MM.1S (cell line): Measurements from ENCODE around the gene ZNF653.

ENCODE experiments used
- DNase-seq: peaks from one replicate; pipeline ENCODE4 v3.0.0-alpha.2; 2015
- H2AFZ ChIP-seq: fragments of 300-600 bp; sonication (generic); 2 replicates; pipeline ENCODE4 v1.6.0; 2016; ENCODE audit warnings: antibody characterized with exemption, low read length
- H3F3A ChIP-seq: fragments of 300-600 bp; sonication (generic); 2 replicates; pipeline ENCODE4 v1.6.1; 2016; ENCODE audit warnings: mild to moderate bottlenecking, antibody characterized with exemption, low read length, moderate library complexity, mixed read lengths; ENCODE audit not compliant: insufficient read depth
- H3K27ac ChIP-seq: fragments of 300-600 bp; sonication (generic); 2 replicates; pipeline ENCODE4 v1.5.1; 2016; ENCODE audit warnings: mild to moderate bottlenecking, low read length
- H3K27me3 ChIP-seq: fragments of 300-600 bp; sonication (generic); replicated peaks from 2 replicates; pipeline ENCODE4 v1.6.0; 2016; ENCODE audit warnings: low read length; ENCODE audit not compliant: insufficient read depth
- H3K36me3 ChIP-seq: fragments of 300-600 bp; sonication (generic); replicated peaks from 2 replicates; pipeline ENCODE4 v1.6.1; 2016; ENCODE audit warnings: mild to moderate bottlenecking, low read length, mixed read lengths; ENCODE audit not compliant: insufficient read depth
- H3K4me1 ChIP-seq: fragments of 300-600 bp; sonication (generic); 2 replicates; pipeline ENCODE4 v1.6.1; 2016; ENCODE audit warnings: low read length, mixed read lengths
- H3K4me2 ChIP-seq: fragments of 300-600 bp; sonication (generic); 2 replicates; pipeline ENCODE4 v1.6.0; 2016; ENCODE audit warnings: low read depth, low read length
- H3K4me3 ChIP-seq: fragments of 300-600 bp; sonication (generic); 2 replicates; pipeline ENCODE4 v1.5.1; 2016; ENCODE audit warnings: low read length, mixed read lengths
- H3K79me2 ChIP-seq: fragments of 300-600 bp; sonication (generic); 2 replicates; pipeline ENCODE4 v1.6.1; 2016; ENCODE audit warnings: mixed run types, low read length, mixed read lengths
- H3K9ac ChIP-seq: fragments of 300-600 bp; sonication (generic); 2 replicates; pipeline ENCODE4 v1.6.1; 2016; ENCODE audit warnings: low read length, mixed read lengths
- H3K9me2 ChIP-seq: fragments of 300-600 bp; sonication (generic); replicated peaks from 2 replicates; pipeline ENCODE4 v1.6.1; 2016; ENCODE audit warnings: mild to moderate bottlenecking, low read length, mixed read lengths; ENCODE audit not compliant: insufficient read depth
- H3K9me3 ChIP-seq: fragments of 300-600 bp; sonication (generic); replicated peaks from 2 replicates; pipeline ENCODE4 v1.6.1; 2016; ENCODE audit warnings: mild to moderate bottlenecking, low read length, mixed read lengths; ENCODE audit not compliant: insufficient read depth
- H4K20me1 ChIP-seq: fragments of 300-600 bp; sonication (generic); 2 replicates; pipeline ENCODE4 v1.6.1; 2016; ENCODE audit warnings: mild to moderate bottlenecking, low read length, moderate library complexity, mixed read lengths; ENCODE audit not compliant: insufficient read depth
- EZH2 ChIP-seq: fragments of 300-600 bp; sonication (generic); optimal IDR thresholded peaks from 2 replicates; pipeline ENCODE3; 2017; ENCODE audit warnings: low read depth, mild to moderate bottlenecking, antibody characterized with exemption, low read length, mixed read lengths
- EZH2phosphoT487 ChIP-seq: fragments of 300-600 bp; sonication (generic); IDR thresholded peaks from 2 replicates; pipeline ENCODE4 v1.6.1; 2018; ENCODE audit warnings: antibody characterized with exemption, low read length
- TF ChIP-seq, protein P1 (sequence below): fragments of 300-600 bp; sonication (generic); IDR thresholded peaks from 2 replicates; pipeline ENCODE4 v1.5.1; 2016; ENCODE audit warnings: antibody characterized with exemption, low read length, mixed read lengths

The ZNF653 gene

DNA sequence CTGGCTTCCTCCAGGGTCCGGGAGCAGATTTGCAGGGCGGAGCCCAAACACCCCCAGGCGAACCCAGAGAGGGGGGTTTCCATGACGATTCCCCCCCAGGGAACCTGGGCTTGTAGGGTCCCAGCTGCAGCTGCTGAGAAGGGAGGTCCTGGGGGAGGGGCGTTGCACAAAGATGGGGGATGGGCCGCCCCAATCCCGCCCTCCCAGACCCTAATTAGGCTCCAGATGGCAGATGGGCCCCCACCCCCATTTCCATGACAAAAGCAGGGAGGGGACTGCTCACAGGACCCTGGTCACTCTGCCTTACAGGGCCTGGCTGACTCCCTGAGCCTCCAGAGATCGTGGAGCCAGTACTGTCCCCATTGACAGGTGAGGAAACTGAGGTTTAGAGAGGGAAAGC, 40.0 kb downstream of the ZNF653 start:
- no peak overlapping the region for H3K27ac ChIP-seq
- H3K27me3 ChIP-seq, result peaks cover 41% of the 10 kb centered on the region
- H3K4me2 ChIP-seq, result no peak overlapping the region
- H2AFZ ChIP-seq, result no peak overlapping the region
- H3K9ac ChIP-seq, result no peak overlapping the region
- H3K36me3 ChIP-seq, result no peaks in the 10 kb centered on the region
- no peaks in the 10 kb centered on the region for H3K9me2 ChIP-seq
- H3F3A ChIP-seq, result no peaks in the 10 kb centered on the region
- H3K79me2 ChIP-seq, result no peaks in the 10 kb centered on the region
- no peak overlapping the region for H3K4me3 ChIP-seq
- DNase-seq, result no peak
- H3K9me3 ChIP-seq, result no peaks in the 10 kb centered on the region
- no peaks in the 10 kb centered on the region for H4K20me1 ChIP-seq
- H3K4me1 ChIP-seq, result no peaks in the 10 kb centered on the region
- no peak for TF ChIP-seq EZH2phosphoT487
- TF ChIP-seq EZH2, result no peak
- TF ChIP-seq, protein P1, sequence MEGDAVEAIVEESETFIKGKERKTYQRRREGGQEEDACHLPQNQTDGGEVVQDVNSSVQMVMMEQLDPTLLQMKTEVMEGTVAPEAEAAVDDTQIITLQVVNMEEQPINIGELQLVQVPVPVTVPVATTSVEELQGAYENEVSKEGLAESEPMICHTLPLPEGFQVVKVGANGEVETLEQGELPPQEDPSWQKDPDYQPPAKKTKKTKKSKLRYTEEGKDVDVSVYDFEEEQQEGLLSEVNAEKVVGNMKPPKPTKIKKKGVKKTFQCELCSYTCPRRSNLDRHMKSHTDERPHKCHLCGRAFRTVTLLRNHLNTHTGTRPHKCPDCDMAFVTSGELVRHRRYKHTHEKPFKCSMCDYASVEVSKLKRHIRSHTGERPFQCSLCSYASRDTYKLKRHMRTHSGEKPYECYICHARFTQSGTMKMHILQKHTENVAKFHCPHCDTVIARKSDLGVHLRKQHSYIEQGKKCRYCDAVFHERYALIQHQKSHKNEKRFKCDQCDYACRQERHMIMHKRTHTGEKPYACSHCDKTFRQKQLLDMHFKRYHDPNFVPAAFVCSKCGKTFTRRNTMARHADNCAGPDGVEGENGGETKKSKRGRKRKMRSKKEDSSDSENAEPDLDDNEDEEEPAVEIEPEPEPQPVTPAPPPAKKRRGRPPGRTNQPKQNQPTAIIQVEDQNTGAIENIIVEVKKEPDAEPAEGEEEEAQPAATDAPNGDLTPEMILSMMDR, result no peak

DNA sequence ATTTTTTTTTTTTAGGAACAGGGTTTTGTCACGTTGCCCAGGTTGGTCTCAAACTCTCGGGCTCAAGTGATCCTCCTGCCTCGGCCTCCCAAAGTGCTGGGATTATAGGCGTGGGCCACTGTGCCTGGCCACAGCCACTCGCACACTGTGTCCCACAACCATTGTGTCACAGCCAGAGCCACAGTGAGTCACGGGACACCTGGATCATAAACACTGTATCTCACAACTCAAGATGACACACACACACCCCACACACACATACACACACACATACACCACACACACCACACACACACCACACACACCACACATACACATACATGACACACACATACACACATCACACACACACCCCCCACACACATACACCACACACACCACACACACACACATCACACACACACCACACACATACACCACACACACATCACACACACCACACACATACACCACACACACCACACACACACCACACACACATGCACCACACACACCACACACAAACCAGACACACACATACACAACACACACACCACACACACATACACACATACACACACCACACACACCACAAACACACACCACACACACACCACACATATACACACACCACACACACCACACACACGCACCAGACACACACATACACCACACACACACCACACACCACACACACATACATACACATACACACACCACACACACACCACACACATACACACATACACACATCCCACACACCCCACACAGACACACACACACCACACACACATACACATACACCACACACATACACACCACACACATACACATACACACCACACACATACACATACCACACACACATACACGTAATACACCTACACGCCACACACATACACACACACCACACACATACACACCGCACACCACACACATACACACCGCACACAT, 41.0 kb downstream of the ZNF653 start:
- no peaks in the 10 kb centered on the region for H3K9me2 ChIP-seq
- H3K9me3 ChIP-seq, result no peaks in the 10 kb centered on the region
- H3K27ac ChIP-seq, result no peak overlapping the region
- H3K4me3 ChIP-seq, result no peak overlapping the region
- DNase-seq, result no peak
- no peaks in the 10 kb centered on the region for H4K20me1 ChIP-seq
- no peak overlapping the region for H3K9ac ChIP-seq
- no peaks in the 10 kb centered on the region for H3K79me2 ChIP-seq
- no peaks in the 10 kb centered on the region for H3F3A ChIP-seq
- H3K27me3 ChIP-seq, result peaks cover 49% of the 10 kb centered on the region
- H3K4me1 ChIP-seq, result no peaks in the 10 kb centered on the region
- no peaks in the 10 kb centered on the region for H3K36me3 ChIP-seq
- H2AFZ ChIP-seq, result no peak overlapping the region
- no peak for TF ChIP-seq EZH2
- no peak for TF ChIP-seq EZH2phosphoT487
- TF ChIP-seq, protein P1, result no peak
- no peak overlapping the region for H3K4me2 ChIP-seq

DNA sequence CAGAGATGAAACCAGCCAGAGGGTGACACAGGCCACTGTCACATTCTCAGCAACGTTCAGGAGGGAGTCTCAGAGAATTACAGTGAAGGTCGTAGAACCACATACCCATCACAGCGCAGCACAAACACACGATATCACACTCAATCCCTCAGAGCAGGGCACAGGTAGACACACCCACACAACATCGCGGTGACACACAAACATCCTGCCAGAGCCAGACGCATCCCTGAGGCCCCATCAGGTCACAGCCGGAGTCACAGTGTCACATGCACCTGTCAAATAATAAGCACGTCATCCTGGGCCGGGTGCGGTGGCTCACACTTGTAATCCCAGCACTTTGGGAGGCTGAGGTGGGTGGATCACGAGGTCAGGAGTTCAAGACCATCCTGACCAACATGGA, 42.2 kb downstream of the ZNF653 start:
- Histone ChIP-seq H3K79me2 (no peaks in the 10 kb centered on the region), H3K9ac (no peak overlapping the region), H3K36me3 (no peaks in the 10 kb centered on the region), H2AFZ (no peak overlapping the region), H3K27me3 (peaks cover 47% of the 10 kb centered on the region), H3K4me1 (no peaks in the 10 kb centered on the region), H3K27ac (no peak overlapping the region), H3K4me2 (no peak overlapping the region), H3F3A (no peaks in the 10 kb centered on the region), H3K9me3 (no peaks in the 10 kb centered on the region), H3K9me2 (no peaks in the 10 kb centered on the region), H4K20me1 (no peaks in the 10 kb centered on the region), H3K4me3 (no peak overlapping the region)
- TF ChIP-seq, protein P1, result no peak
- no peak for TF ChIP-seq EZH2phosphoT487
- no peak for TF ChIP-seq EZH2
- DNase-seq, result no peak
